Neuron (in vitro differentiated cells): ENCODE results near the gene ENPEP.
"Not testable (repeated sequence)": the region's sequence is repeated elsewhere in the genome, so short reads cannot be mapped to it uniquely, and the experiment has no call there.

ENCODE experiments used
- H2AFZ ChIP-seq: one replicate; pipeline ENCODE4 v1.6.1; 2013; ENCODE audit warnings: low read depth, mild to moderate bottlenecking, inconsistent platforms, low read length, moderate library complexity
- H3K27me3 ChIP-seq: one replicate; pipeline ENCODE4 v1.6.1; 2013; ENCODE audit warnings: low read length; ENCODE audit not compliant: insufficient read depth
- H3K36me3 ChIP-seq: one replicate; pipeline ENCODE4 v1.6.1; 2013; ENCODE audit warnings: low read length; ENCODE audit not compliant: insufficient read depth
- H3K4me1 ChIP-seq: one replicate; pipeline ENCODE4 v1.6.1; 2013; ENCODE audit warnings: low read length; ENCODE audit not compliant: insufficient read depth
- H3K4me3 ChIP-seq: 2 replicates; pipeline ENCODE4 v1.5.1; 2013; ENCODE audit warnings: mild to moderate bottlenecking, low read length, moderate library complexity
- H3K9me3 ChIP-seq: one replicate; pipeline ENCODE4 v1.6.1; 2013; ENCODE audit warnings: low read length

The ENPEP gene

GRCh38 chr4:110472583-110473329 is 3.2 kb upstream of the ENPEP start:
- no peak overlapping the region for H2AFZ ChIP-seq
- no peaks in the 10 kb centered on the region for H3K4me1 ChIP-seq
- no peaks in the 10 kb centered on the region for H3K36me3 ChIP-seq
- H3K27me3 ChIP-seq: no peaks in the 10 kb centered on the region
- peaks cover 2% of the 10 kb centered on the region for H3K9me3 ChIP-seq
- H3K4me3 ChIP-seq: no peak overlapping the region

- no peak overlapping the region for H2AFZ ChIP-seq
- H3K9me3 ChIP-seq: peaks cover under 1% of the 10 kb centered on the region
- H3K36me3 ChIP-seq: no peaks in the 10 kb centered on the region
- H3K4me1 ChIP-seq: no peaks in the 10 kb centered on the region
- no peak overlapping the region for H3K4me3 ChIP-seq
- H3K27me3 ChIP-seq: no peaks in the 10 kb centered on the region
Measured at GRCh38 chr4:110474481-110474880, 1.5 kb upstream of the ENPEP start.

GRCh38 chr4:110475080-110475479 is 875 bp upstream of the ENPEP start:
- not testable (repeated sequence) for H3K36me3 ChIP-seq, H3K4me1 ChIP-seq, H3K9me3 ChIP-seq, H3K27me3 ChIP-seq, H3K4me3 ChIP-seq, H2AFZ ChIP-seq

DNA sequence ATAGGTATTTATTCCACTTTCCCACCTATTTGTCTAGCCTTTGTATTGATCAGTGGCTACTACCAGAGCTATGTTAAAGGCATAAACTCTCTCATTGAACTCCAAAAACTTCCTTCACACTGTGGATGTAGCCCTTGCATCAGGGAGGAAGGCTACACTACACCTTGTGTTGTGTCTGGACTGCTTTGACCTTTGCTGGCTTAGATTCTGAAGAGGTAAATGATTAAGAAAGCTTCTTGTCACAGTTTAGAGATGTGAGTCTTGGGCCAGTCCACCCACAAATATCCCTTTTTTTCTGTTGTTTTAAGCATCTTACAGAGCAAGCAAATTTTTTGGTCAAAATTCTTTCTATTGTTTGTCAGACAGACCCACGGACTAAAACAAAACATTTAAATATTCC is 1.9 kb downstream of the ENPEP start:
- Histone ChIP-seq H2AFZ (no peak overlapping the region), H3K9me3 (no peaks in the 10 kb centered on the region), H3K27me3 (no peaks in the 10 kb centered on the region), H3K4me3 (no peak overlapping the region), H3K36me3 (no peaks in the 10 kb centered on the region), H3K4me1 (no peaks in the 10 kb centered on the region)

DNA sequence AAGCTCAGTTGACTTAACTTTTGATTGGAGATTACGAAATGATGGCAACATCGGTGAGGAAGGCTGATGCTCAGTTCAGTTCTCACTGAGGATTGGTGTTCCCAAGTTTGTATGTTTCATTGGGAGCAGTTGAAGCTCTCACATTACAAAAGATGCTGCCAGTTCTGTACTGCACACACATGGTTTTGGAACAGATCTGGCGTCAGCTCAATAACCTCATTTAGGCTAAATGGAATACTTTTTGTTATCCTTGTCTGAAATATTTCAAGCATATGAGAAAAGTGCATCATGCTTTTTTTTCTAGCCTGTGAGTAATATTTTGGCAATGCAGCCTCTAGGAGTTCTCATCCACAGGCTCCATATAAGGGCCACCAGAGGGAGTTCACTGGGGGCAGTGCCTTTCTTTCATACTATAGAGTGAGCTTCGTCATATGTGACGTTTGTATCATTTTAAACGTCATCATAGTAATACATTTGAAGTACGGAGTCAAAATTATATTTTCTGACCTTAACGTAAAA is 4.1 kb downstream of the ENPEP start:
- Histone ChIP-seq H3K9me3 (no peaks in the 10 kb centered on the region), H3K4me1 (no peaks in the 10 kb centered on the region), H3K27me3 (no peaks in the 10 kb centered on the region), H2AFZ (no peak overlapping the region), H3K4me3 (no peak overlapping the region), H3K36me3 (no peaks in the 10 kb centered on the region)

DNA sequence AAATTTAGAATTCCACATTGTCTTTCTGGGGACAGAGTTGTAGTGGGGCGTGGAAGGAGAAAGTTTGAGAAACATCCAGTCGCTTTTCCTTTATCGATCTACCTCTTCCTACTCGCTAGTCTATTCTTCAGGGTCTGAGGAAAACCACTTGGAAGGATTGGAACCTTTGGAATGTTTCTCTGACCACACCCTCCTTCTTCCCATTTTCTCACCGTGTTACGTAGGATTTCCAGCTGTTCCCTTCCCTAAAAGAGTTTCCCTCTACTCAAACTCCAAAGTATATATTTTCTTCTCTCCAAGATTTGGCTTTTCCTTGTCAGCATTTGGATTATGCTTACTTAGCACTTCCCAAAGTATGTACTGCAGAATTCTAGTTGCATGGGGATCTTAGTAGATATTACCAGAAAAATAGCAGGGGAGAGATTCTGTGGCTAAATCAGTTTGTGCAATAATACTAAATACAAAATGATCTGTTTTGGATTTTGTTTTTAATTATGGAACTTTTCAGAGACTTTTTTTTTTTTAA is 4.9 kb downstream of the ENPEP start:
- Histone ChIP-seq H3K4me1 (no peaks in the 10 kb centered on the region), H3K4me3 (no peak overlapping the region), H3K36me3 (no peaks in the 10 kb centered on the region), H2AFZ (no peak overlapping the region), H3K27me3 (no peaks in the 10 kb centered on the region), H3K9me3 (no peaks in the 10 kb centered on the region)

- H3K4me1 ChIP-seq: peaks cover 6% of the 10 kb centered on the region
- H2AFZ ChIP-seq: no peak overlapping the region
- H3K4me3 ChIP-seq: no peak overlapping the region
- no peaks in the 10 kb centered on the region for H3K36me3 ChIP-seq
- no peaks in the 10 kb centered on the region for H3K9me3 ChIP-seq
- no peaks in the 10 kb centered on the region for H3K27me3 ChIP-seq
Measured at GRCh38 chr4:110483516-110483915, 7.6 kb downstream of the ENPEP start.

DNA sequence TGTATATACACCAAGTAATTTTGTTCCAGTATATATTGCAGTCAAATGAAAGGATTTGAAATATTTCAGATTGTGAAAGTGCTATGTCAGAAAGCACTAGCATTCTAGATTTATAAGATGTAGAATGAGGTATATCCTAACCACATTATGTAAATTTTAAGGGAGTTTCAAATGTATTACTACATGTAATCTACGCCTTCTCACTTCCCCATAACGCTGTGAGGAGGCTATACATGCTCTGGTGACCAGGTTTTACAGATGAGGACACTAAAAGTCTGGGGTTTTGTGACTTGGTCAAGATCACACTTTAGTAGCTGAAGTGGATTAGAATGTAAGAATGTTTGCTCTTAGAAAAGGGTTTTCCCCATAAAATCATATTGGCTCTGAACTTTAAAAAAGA is 8.1 kb downstream of the ENPEP start:
- Histone ChIP-seq H2AFZ (no peak overlapping the region), H3K27me3 (no peaks in the 10 kb centered on the region), H3K4me1 (peaks cover 8% of the 10 kb centered on the region), H3K9me3 (no peaks in the 10 kb centered on the region), H3K36me3 (no peaks in the 10 kb centered on the region), H3K4me3 (no peak overlapping the region)

GRCh38 chr4:110484767-110485166 is 8.8 kb downstream of the ENPEP start:
- Histone ChIP-seq H2AFZ (no peak overlapping the region), H3K9me3 (no peaks in the 10 kb centered on the region), H3K4me3 (no peak overlapping the region), H3K4me1 (peaks cover 8% of the 10 kb centered on the region), H3K36me3 (no peaks in the 10 kb centered on the region), H3K27me3 (no peaks in the 10 kb centered on the region)

- Histone ChIP-seq H3K4me1 (peaks cover 8% of the 10 kb centered on the region), H3K9me3 (no peaks in the 10 kb centered on the region), H3K27me3 (no peaks in the 10 kb centered on the region), H3K4me3 (no peak overlapping the region), H2AFZ (no peak overlapping the region), H3K36me3 (no peaks in the 10 kb centered on the region)
Measured at GRCh38 chr4:110485452-110485851, 9.5 kb downstream of the ENPEP start.

- Histone ChIP-seq H3K4me3 (no peak overlapping the region), H3K4me1 (peaks cover 8% of the 10 kb centered on the region), H3K36me3 (no peaks in the 10 kb centered on the region), H2AFZ (no peak overlapping the region), H3K9me3 (no peaks in the 10 kb centered on the region), H3K27me3 (no peaks in the 10 kb centered on the region)
Measured at GRCh38 chr4:110486256-110486655, 10.3 kb downstream of the ENPEP start.

- H3K36me3 ChIP-seq, H3K27me3 ChIP-seq, H3K9me3 ChIP-seq, H2AFZ ChIP-seq, H3K4me3 ChIP-seq, H3K4me1 ChIP-seq: not testable (repeated sequence)
Measured at GRCh38 chr4:110486850-110487249, 10.9 kb downstream of the ENPEP start.

DNA sequence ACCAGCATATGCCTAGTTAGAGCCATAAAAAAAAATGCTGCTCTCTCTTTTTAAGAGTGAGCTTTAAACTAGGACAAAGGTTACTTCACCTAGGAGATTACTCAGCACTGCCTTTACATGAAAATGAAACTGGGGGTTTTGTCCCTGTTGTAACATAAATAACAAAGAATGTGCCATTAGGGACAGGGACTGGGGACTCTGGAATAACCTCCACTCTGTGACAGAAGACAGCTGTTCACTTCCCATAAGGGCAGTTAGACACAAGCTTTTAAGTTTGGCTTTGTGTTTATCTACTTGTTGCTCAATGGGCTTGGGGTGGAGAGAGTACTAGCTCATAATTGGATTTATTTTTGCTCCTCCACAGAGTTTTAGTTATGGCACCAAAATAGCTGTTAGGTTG is 11.9 kb downstream of the ENPEP start:
- Histone ChIP-seq H3K36me3 (no peaks in the 10 kb centered on the region), H3K4me3 (no peak overlapping the region)

More for the DNA sequence above, 11.9 kb downstream of the ENPEP start:
- Histone ChIP-seq H2AFZ (no peak overlapping the region), H3K27me3 (no peaks in the 10 kb centered on the region), H3K4me1 (peaks cover 8% of the 10 kb centered on the region), H3K9me3 (no peaks in the 10 kb centered on the region)
